ENCODE measurements around the gene MCM9.
"Not testable (repeated sequence)": the region's sequence is repeated elsewhere in the genome, so short reads cannot be mapped to it uniquely, and the experiment has no call there.

The MCM9 gene

DNA sequence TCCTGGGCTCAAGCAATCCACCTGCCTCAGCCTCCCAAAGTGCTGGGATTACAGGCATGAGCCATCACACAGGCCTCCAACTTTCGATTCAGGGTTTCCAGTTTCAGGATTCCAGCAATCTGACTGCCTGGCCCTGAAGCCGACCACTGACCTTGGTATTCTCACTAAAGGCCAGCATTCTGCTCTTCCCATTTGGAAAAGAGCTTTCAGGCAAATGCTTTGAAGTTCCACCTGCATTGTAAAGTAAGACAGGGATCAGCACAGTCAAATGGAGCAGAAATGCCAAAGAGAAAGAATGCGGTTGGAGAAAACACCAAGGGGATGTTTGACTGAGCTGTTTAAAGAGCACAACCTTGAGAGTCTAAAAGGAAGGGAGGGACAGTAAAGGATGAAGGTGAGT lies 166.5 kb downstream of the MCM9 start:
- Histone ChIP-seq H3K27ac (ENCODE audit: low read depth, low read length) (no peak overlapping the region), H4K5ac (ENCODE audit: low read length) (no peak overlapping the region), H3K9ac (ENCODE audit: low read length) (no peak overlapping the region), H4K8ac (ENCODE audit: low read depth, low read length) (no peak overlapping the region), H3K79me1 (ENCODE audit: low read length) (no peaks in the 10 kb centered on the region), H2BK120ac (ENCODE audit: low read depth, low read length) (no peak overlapping the region), H2BK5ac (ENCODE audit: low read length) (no peak overlapping the region), H3K4ac (ENCODE audit: low read depth, low read length) (no peak overlapping the region), H2BK15ac (replicated peaks; ENCODE audit: low read depth) (no peak overlapping the region), H3K18ac (ENCODE audit: low read length) (no peak overlapping the region), H2AK5ac (ENCODE audit: low read length) (no peak overlapping the region), H3K36me3 (ENCODE audit: control insufficient read depth, insufficient read depth, low read length) (no peaks in the 10 kb centered on the region), H3K27me3 (ENCODE audit: insufficient read depth, low read length, poor library complexity) (no peaks in the 10 kb centered on the region), H3K4me2 (ENCODE audit: low read length) (no peak overlapping the region), H3K23ac (ENCODE audit: low read length) (no peak overlapping the region), H3K79me2 (ENCODE audit: control insufficient read depth, insufficient read depth, low read length) (no peaks in the 10 kb centered on the region), H3K56ac (ENCODE audit: low read length) (no peak overlapping the region), H3K4me1 (ENCODE audit: control insufficient read depth, low read depth, low read length) (no peaks in the 10 kb centered on the region), H3K4me3 (ENCODE audit: low read length) (no peak overlapping the region)
- no peak for DNase-seq
- no CpG with 5 or more reads among the region's 3 CpGs for WGBS (ENCODE audit: extremely low coverage, insufficient coverage, low lambda C conversion rate)

DNA sequence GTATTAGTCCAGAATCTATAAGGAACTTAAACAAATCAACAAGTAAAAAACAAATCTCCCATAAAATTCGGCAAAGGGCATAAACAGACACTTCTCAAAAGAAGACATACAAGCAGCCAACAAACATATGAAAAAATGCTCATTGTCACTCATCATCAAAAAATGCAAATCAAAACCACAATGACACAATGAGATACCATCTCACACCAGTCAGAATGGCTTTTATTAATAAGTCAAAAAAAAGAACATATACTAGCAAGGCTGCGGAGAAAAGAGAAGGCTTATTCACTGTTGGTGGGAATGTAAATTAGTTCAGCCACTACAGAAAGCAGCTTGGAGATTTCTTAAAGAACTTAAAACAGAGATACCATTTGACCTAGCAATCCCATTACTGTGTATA lies 169.6 kb downstream of the MCM9 start:
- H3K79me2 ChIP-seq (ENCODE audit: control insufficient read depth, insufficient read depth, low read length); H3K79me1 ChIP-seq (ENCODE audit: low read length); H3K23ac ChIP-seq (ENCODE audit: low read length); H3K27me3 ChIP-seq (ENCODE audit: insufficient read depth, low read length, poor library complexity); H4K5ac ChIP-seq (ENCODE audit: low read length); H4K8ac ChIP-seq (ENCODE audit: low read depth, low read length); H2BK15ac ChIP-seq (replicated peaks; ENCODE audit: low read depth); DNase-seq; H3K27ac ChIP-seq (ENCODE audit: low read depth, low read length); H2AK5ac ChIP-seq (ENCODE audit: low read length); H3K9ac ChIP-seq (ENCODE audit: low read length); H2BK5ac ChIP-seq (ENCODE audit: low read length); H3K36me3 ChIP-seq (ENCODE audit: control insufficient read depth, insufficient read depth, low read length); H3K18ac ChIP-seq (ENCODE audit: low read length); H3K4me3 ChIP-seq (ENCODE audit: low read length); H2BK120ac ChIP-seq (ENCODE audit: low read depth, low read length); H3K4me1 ChIP-seq (ENCODE audit: control insufficient read depth, low read depth, low read length); H3K4ac ChIP-seq (ENCODE audit: low read depth, low read length); H3K4me2 ChIP-seq (ENCODE audit: low read length); H3K56ac ChIP-seq (ENCODE audit: low read length): not testable (repeated sequence)
- WGBS (ENCODE audit: extremely low coverage, insufficient coverage, low lambda C conversion rate): no CpG with 5 or more reads among the region's 2 CpGs

DNA sequence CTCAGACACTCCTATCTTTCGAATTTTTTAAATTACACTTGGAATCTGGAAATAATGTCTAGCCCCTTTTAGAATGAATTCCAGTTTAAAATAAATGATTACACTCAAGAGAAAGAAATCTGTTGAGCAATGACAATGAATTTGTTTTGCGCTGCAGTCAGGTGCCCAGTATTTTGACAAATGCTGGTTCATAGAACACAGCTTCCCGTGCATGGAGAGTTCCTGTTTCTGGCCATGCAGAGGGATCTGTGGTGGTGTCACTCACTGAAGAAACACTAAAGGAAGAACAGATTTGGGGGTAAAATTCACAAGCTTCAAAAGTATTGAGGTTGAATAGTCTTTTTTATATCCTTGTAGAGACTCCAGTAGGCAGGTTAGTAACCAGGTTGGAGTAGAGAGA lies 170.2 kb downstream of the MCM9 start:
- DNase-seq: no peak
- no peak overlapping the region for H3K18ac ChIP-seq (ENCODE audit: low read length)
- WGBS (ENCODE audit: extremely low coverage, insufficient coverage, low lambda C conversion rate): no CpG with 5 or more reads among the region's 3 CpGs

More for the DNA sequence above, 170.2 kb downstream of the MCM9 start:
- H3K56ac ChIP-seq (ENCODE audit: low read length): no peak overlapping the region
- no peaks in the 10 kb centered on the region for H3K79me1 ChIP-seq (ENCODE audit: low read length)
- H2BK5ac ChIP-seq (ENCODE audit: low read length): no peak overlapping the region
- no peak overlapping the region for H3K4ac ChIP-seq (ENCODE audit: low read depth, low read length)
- no peaks in the 10 kb centered on the region for H3K79me2 ChIP-seq (ENCODE audit: control insufficient read depth, insufficient read depth, low read length)
- H3K27me3 ChIP-seq (ENCODE audit: insufficient read depth, low read length, poor library complexity): no peaks in the 10 kb centered on the region
- no peaks in the 10 kb centered on the region for H3K36me3 ChIP-seq (ENCODE audit: control insufficient read depth, insufficient read depth, low read length)
- no peak overlapping the region for H3K23ac ChIP-seq (ENCODE audit: low read length)
- no peak overlapping the region for H2BK120ac ChIP-seq (ENCODE audit: low read depth, low read length)
- H3K4me2 ChIP-seq (ENCODE audit: low read length): no peak overlapping the region
- H3K27ac ChIP-seq (ENCODE audit: low read depth, low read length): no peak overlapping the region
- no peak overlapping the region for H3K4me3 ChIP-seq (ENCODE audit: low read length)
- H2AK5ac ChIP-seq (ENCODE audit: low read length): no peak overlapping the region
- no peak overlapping the region for H4K8ac ChIP-seq (ENCODE audit: low read depth, low read length)
- H4K5ac ChIP-seq (ENCODE audit: low read length): no peak overlapping the region
- no peak overlapping the region for H2BK15ac ChIP-seq (replicated peaks; ENCODE audit: low read depth)
- no peaks in the 10 kb centered on the region for H3K4me1 ChIP-seq (ENCODE audit: control insufficient read depth, low read depth, low read length)
- H3K9ac ChIP-seq (ENCODE audit: low read length): no peak overlapping the region

All from mesendoderm (in vitro differentiated cells).